ENCODE results near the gene NBEAL1.
"Not testable (repeated sequence)": the region's sequence is repeated elsewhere in the genome, so short reads cannot be mapped to it uniquely, and the experiment has no call there.

The NBEAL1 gene

GRCh38 chr2:203238292-203238703, 223.6 kb downstream of the NBEAL1 start:
- no peak for DNase-seq

DNA sequence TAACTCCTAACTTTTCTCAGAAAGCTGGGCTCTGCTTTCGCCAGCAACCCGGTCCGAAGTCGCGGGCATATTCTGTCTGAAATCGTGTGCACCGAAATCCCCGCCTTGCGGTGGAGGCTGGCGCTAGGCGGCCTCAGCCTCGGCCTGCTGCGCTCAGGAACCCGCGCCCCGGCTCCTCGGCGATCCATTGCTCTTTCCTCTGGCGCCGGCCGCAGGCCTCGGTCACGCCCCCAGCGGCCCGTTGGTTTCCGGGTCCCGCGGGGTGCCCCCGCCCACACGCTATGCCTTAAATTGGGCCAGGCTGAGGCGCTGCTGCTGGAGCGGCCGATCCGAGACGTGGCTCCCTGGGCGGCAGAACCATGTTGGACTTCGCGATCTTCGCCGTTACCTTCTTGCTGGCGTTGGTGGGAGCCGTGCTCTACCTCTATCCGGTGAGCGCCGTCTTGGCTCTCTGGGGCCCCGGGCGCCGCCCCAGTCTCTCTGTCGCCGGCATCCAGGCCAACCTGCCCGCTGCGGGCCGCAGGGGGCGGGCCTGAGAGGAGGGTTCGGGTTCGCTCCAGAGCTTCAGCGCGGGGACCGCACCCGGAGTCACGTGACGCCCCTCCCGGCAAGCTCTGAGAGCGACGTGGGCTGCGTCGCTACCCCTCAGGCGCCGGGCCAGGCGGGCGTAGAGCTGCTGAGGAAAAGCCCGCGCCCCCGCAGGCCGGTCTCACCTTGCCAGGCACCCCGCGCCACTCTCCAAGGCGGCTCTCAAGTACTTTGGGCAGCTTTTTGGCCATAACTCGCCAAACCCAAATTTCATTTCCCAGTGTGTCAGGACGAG, 224.2 kb downstream of the NBEAL1 start, which contains the start of gene CYP20A1:
TSS of gene CYP20A1 (plus strand) at position 315 of the 823 bp plus-strand sequence. CDS start at position 360, 45 bp downstream.
- DNase-seq: peak; percentile 91

DNA sequence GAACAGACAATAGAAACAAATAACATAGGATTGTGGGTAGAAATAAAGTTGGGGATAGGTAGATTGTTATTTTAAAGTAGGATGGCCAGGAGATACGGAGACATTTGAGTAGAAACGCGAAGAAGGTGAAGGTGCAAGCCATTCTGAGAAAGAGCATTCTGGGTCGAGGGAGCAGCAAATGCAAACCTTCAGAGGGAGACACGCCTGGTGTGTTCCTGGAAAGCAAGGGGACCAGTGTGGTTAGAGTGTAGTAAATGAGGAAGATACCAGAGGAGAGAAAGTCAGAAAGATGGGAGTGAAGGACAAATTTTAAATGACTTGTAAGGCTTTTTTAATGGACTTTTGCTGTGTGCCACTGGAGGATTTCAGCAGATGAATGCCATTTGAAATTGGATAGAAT, 225.8 kb downstream of the NBEAL1 start:
- DNase-seq: no peak

GRCh38 chr2:203242518-203242917, 227.8 kb downstream of the NBEAL1 start:
- DNase-seq: no peak

DNA sequence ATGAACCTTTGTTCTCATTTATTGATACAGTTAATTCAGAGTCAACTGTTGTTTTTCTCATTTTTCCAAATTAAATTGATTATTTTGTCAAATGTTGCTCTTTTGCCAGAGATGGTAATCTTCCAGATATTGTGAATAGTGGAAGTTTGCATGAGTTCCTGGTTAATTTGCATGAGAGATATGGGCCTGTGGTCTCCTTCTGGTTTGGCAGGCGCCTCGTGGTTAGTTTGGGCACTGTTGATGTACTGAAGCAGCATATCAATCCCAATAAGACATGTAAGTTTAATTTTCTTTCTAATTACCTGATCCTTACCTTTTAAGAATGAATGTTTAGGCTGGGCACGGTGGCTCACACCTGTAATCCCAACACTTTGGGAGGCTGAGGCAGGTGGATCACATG, 232.0 kb downstream of the NBEAL1 start:
- DNase-seq: no peak

- no peak for DNase-seq
Observed at GRCh38 chr2:203252818-203253217, 238.1 kb downstream of the NBEAL1 start.

DNA sequence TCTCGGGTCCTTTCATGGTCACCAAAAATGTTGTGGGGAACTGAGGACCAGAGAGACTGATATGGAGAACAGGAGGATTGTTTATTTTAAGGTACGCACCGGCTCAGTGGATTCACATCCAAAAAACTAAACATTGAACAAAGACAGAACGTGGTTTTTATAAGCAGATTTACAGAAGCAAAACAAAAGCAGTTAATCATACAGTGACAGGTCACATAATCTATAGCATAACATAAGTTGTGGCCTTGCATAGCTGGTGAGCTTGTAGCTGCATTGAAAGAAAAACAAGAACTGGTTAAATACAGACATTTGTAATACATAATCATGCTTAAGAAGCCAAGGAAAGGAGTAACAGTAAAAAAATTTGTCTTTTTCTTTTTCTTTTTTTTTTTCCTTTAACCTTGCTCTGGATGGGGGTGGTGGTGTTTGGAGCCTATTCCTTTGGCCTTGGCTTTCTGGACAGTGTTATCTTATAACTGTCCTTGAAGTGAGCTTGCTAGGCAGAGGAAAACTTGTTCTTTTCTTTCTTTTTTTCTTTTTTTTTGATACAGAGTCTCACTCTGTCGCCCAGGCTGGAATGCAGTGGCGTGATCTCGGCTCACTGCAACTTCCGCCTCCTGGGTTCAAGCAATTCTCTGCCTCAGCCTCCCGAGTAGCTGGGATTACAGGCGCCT, 238.9 kb downstream of the NBEAL1 start:
- not testable (repeated sequence) for DNase-seq

GRCh38 chr2:203261326-203262159, 246.9 kb downstream of the NBEAL1 start:
- DNase-seq: no peak

Measured in NCI-H1105 treated with DMSO at 0.1 percent for 48 hours (cell line).